T47D (cell line): ENCODE results near the gene GRM1.

Experiments
- DNase-seq, 2 experiments: peaks; one replicate each; pipeline versions ENCODE4 v3.0.0 to v3.0.0-alpha.2; 2011 to 2012; ENCODE audit warnings: low read depth in 1 of 2, low spot score in 1 of 2
- JUND ChIP-seq: IDR thresholded peaks from 2 replicates; pipeline ENCODE4 v1.6.1; 2012; ENCODE audit warnings: low read depth
- in situ Hi-C: cut with HindIII; loops from 2 replicates; pipeline ENCODE4 v1.10.0; 2016; ENCODE audit warnings: low sequenced_read_pairs, low pct_unique_long_range_greater_than_20kb

The GRM1 gene

DNA sequence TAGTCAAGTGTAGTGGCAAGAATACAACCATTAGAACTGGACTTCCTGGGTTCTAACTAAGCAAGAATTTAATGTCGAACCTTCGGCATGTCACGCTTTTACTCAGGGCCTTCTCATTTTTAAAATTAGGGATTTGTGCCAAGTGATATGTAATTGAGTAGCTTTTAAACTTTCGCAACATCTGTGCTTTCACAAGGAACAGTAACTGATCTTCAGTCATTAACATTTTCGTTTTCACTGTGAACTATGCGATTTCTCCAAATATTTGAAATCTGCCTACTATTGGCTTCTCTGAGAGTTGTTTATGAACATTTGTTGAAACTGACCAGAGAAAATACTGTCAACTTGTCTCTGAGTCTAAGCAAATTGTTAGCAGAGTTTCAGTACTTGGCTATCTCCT lies 27.6 kb downstream of the GRM1 start:
- DNase-seq, result no peak
- in situ Hi-C loops, result no loop called here

DNA sequence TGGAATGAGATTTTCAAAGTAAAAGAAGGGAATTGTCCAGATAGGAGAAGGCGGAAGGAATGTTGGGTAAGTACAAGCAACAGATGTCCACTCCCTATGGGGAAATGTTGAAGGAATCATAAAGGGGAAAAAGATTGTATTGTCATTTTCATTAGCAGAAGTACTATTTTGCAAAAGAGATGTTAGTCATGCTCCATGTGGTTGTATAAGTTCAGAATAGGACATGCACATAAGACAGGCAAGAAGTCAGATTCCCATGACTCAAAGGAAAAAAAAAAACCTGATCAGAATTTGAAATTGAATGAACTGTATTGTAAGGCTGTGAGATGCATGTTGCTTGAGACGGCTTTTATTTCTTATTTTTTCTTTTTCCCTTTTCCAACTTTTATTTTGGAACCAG lies 36.8 kb downstream of the GRM1 start:
- in situ Hi-C loops, result no loop called here
- no peak for TF ChIP-seq JUND
- DNase-seq, result no peak

More for the DNA sequence above, 27.6 kb downstream of the GRM1 start:
- TF ChIP-seq JUND, result no peak

DNA sequence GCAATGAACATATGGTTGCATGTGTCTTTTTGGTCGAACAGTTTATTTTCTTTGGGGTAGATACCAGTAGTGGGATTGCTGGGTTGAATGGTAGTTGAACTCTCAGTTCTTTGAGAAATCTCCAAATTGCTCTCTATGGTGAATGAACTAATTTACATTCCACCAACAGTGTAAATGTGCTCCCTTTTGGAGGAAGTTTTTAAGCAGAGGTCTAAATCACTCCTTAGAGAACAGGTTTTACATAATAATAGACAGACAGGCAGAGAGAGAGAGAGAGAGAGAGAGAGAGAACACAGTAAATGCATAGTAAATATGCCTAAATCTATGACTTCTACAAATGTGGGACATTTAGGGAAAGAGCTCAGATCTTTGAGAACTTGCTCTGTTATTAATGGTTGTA lies 37.6 kb downstream of the GRM1 start:
- in situ Hi-C loops, result no loop called here
- no peak for DNase-seq
- no peak for TF ChIP-seq JUND

DNA sequence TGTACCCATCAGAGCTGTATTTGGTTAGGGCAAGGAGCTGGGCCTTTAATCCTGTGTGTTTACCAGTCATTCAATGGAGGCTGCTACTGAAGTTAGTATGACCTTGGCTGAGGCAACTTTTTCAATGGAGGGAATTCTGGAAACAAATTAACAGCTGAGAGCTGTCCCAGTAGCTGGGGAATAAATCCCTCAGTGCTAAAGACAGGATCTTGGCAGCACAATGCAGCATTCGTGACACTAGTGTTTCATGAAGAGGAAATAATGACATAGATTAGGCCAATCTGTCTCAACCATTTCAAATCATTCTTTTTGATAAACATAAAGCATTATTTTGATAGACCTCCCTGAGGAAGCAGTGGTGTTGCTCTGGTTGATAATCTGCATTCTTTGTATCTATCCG lies 42.9 kb downstream of the GRM1 start:
- in situ Hi-C loops, result no loop called here
- no peak for TF ChIP-seq JUND
- DNase-seq, result no peak

DNA sequence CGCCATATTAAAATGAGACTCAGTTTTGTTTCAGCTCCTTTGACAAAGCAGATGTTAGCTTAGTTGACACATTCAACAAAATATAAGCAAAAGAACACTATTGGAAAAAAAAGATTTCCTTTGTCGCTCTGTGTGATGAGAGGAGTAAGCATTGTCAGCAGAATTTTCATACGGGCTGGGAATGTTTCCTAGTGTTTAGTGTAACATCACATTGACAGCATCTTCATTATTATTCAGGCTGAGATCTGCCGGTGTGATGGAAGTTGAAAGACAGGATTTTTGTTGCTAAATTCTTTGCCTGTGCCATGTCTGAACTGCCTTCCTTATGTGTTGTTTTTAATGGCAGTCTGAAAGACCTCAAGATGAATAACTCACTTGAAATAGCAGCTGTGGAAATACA lies 49.1 kb downstream of the GRM1 start:
- no peak for DNase-seq
- in situ Hi-C loops, result no loop called here
- no peak for TF ChIP-seq JUND

DNA sequence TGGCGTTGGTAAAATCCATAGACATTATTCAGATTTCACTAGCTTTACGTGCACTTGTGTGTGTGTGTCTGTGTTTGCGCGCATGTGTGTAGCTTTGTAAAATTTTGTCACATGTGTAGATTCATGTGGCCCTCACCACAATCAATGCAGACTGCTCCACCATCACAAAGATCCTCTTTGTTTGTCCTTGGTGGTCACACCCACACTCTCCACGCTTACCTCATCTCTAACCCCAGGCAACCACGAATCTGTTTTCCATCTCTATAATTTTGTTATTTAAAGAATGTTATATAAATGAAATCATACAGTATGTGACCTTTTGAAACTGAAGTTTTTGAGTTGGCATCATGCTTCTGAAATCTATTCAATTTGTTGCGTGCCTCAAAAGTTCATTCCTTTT lies 58.5 kb downstream of the GRM1 start:
- TF ChIP-seq JUND, result no peak
- in situ Hi-C loops, result no loop called here
- no peak for DNase-seq

DNA sequence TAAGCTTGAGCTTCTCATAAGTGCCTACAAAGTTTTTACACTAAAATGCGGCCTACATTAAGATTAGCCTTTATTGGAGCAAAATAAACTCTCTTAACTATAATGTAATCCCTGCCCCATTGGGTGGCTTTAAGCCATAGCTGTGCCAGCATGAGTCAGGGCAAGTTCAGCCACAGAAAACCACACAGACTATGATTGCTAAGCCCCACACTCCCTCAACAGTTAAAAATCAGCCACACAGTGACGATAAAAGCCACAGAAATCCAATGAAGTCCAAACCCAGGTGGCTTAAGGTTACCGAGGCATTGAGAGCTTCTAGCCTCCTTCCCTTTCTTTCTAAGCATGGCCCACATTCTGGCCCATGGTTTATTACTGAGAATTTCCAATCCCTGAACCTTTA lies 61.6 kb downstream of the GRM1 start:
- no peak for DNase-seq
- in situ Hi-C loops, result no loop called here
- no peak for TF ChIP-seq JUND

DNA sequence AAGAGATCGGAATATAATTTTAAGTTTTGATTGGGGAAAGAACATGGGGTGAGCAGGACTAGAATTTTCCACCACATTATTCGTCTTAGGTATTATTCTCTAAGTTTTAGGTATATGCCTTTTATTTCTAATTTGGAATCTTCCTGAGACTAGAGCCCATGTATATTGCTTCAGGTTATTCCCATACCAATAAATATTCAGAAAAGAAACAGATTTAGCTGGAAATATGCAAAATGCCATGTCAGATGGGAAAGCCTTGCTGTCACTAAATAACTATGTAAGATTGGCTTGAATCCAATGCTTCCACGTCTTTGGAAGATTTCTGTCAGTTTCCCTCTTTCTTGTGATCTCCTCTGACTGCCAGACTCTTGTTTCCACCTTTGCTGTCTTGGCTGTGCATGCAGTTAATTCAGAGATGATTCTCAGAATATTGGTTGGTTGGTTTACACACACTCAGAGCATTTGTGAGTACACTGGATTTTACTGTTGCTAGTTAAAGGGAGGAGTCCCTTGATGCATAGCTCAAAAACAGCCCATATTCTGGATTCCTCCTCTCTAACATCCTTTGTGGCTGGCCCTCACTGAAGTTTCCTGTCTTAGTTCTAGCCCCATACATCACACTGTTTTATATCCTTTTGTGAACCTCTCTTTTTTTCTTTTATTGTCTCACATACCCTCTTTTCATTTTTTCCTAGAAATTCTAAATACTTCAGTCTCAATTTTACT lies 64.3 kb downstream of the GRM1 start:
- in situ Hi-C loops, result no loop called here
- no peak for TF ChIP-seq JUND
- DNase-seq, result no peak

DNA sequence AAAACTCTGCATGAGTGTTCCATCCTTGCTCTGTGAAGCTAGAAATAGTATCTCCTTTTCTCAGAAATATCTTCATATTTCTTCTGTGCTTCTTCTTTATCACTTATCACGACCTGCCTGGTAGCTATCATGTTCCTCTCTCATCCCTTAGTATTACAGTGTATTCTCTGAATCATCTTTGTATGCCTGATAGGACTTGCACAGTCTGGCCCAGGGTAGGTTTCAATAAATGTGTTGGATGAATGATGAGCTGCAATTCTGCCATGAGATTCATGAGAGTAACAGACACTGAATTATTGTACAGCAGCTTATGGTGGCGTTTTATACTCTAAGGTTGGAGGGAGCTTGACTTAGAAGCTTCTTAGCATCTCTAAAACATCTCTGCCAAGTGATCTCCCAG lies 66.6 kb downstream of the GRM1 start:
- in situ Hi-C loops, result no loop called here
- no peak for DNase-seq
- TF ChIP-seq JUND, result no peak

DNA sequence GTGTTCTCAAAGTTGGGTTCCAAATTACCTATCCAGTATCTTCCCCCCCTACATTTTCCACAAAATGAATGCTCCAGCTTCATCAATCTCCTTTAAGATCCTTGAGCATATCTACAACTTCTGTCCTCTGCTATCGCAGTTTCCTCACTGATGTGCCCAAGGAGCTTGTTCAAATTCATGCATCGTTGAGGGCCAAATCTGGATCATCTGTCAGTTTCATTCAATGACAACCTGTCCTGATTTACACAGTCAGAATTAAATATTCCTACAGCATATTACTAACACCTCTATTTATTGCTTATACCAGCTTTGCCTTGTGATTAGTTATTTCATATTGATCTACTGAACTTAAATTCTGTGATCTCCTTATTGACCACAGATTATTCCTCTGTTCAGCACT lies 68.7 kb downstream of the GRM1 start:
- no peak for TF ChIP-seq JUND
- in situ Hi-C loops, result no loop called here
- DNase-seq, result no peak

DNA sequence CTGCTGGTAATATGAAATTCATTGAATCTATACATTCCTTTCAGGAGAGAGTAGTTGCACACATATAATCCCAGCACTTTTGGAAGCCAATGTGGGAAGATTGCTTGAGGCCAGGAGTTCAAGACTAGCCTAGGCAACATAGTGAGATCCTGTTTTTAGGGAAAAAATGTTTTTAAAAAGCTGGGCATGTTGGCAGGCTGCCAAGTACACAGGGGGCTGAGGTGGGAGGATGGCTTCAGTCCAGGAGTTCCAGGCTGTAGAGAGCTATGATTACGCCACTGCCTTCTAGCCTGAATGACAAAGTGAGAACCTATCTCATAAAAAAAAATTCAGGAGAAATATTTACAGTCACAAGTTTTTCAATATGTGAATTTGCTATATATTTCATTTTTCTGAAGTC lies 71.9 kb downstream of the GRM1 start:
- TF ChIP-seq JUND, result no peak
- DNase-seq, result no peak
- in situ Hi-C loops, result no loop called here

DNA sequence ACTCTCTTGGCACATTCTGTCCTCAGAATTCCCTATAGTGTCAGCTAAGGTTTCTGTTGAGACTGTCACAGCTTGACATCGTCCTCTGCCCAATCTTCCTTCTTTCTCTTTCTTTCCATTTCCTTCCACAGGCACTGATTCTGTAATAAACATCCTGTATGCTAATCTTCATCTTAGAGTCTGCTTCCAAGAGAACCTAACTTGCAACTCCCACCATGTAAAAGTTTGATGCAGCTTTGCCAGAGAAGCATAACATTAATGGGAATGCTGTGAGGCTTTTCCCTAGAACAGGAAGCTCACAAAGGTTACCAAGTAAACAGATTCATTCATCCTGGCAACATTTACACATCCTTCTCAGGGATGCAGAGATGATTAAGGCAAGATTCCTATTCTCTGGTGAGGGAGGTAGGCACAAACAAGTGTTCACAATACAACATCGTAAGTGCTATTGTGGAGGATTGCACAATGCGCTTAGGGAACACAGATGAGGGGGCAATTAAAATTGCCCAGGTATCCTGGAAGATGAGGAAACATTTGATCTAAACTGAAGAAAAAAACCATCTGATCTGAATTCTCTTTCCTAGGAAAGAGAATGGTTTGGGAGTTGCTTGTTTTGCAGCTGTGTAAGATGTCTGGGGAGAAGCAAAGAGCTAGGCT lies 74.7 kb downstream of the GRM1 start:
- in situ Hi-C loops, result no loop called here
- DNase-seq, result no peak
- TF ChIP-seq JUND, result no peak

DNA sequence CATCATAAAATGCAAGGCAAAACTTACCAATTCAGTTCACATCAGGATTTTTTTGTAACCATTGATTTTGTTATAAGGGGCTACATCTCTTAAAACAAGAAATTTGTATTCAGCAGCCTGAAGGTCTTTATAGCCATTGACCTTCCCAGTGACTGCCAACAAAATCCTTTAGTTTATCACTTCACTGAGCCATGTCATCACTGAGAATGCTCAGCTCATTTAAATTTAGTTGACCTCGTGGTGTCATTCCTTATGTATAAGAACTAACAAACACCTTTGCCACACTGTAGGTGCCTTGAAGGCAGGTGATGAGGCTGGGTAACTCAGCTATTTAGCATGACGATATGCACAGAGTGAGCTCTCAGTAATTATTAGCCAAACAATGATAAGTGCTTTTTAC lies 77.7 kb downstream of the GRM1 start:
- DNase-seq, result no peak
- TF ChIP-seq JUND, result no peak
- in situ Hi-C loops, result no loop called here

DNA sequence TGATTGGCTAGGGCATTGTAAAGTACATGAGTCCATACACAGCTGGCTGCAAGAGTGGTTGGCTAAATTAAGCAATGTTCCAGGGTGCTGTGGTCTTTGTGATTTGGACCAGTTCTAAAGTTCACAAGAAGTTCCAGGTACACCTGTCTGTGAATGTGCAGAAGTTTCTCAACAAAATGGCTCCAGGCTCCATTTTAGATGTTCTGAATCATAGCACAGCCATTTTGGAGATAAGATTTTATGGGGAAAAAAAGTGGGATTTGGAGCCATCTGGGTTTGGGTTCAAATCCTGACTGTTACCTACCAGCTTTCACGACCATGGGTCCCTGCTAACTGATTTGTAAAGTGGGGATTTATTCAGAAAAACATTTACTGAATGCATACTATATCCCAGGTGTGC lies 82.1 kb downstream of the GRM1 start:
- no peak for TF ChIP-seq JUND
- in situ Hi-C loops, result no loop called here
- DNase-seq, result no peak
